OCI-LY3 (cell line): ENCODE data around the gene CFAP54.

Source experiments
- CTCF ChIP-seq: fragments of 200-600, 300-600 bp; sonication (generic); IDR thresholded peaks from 2 replicates; pipeline ENCODE4 v1.5.1; 2014; ENCODE audit warnings: antibody characterized with exemption, low read length, low read depth
- EZH2phosphoT487 ChIP-seq: fragments of 200-600 bp; shearing (Covaris generic); IDR thresholded peaks from 2 replicates; pipeline ENCODE4 v1.6.1; 2018; ENCODE audit warnings: antibody characterized with exemption, mixed run types, low read depth

- TF ChIP-seq CTCF (no peak), EZH2phosphoT487 (no peak)
These were observed 335.5 kb downstream of the CFAP54 start for GRCh38 chr12:96824838-96825236.
